ENCODE measurements around the gene KCTD5.
"Not testable (repeated sequence)": the region's sequence is repeated elsewhere in the genome, so short reads cannot be mapped to it uniquely, and the experiment has no call there.

GRCh38 chr16:2639722-2640072 is 42.6 kb upstream of the KCTD5 start:
- TF ChIP-seq POLR2A (IDR thresholded peaks at IDR 0.05; ENCODE audit: low read length); GATA1 (IDR thresholded peaks at IDR 0.05; ENCODE audit: low read depth, low read length): not testable (repeated sequence)
